Activated T-cell treated with anti-CD3 and anti-CD28 coated beads, Interleukin-2, amount 50 U/mL, for 72 hours (primary cell): ENCODE results near the gene RAPSN. TPM values are rescaled to one million over a fixed set of nuclear protein-coding genes. Genes with fewer than 3 reads are reported as not detected.

Experiments
- ATAC-seq, 2 donors: fragments of 150-1000 bp; cut with Tn5 transposase; replicated peaks in 1 of 2; 2 replicates each; pipeline ENCODE4 v1.10.0; 2021; ENCODE audit warnings: moderate library complexity in 2 of 2, mild to moderate bottlenecking in 1 of 2
- DNase-seq, 2 donors: peaks; one replicate each; pipeline ENCODE4 v3.0.0; 2021 to 2022; ENCODE audit warnings: mixed read lengths in 1 of 2
- H3K27ac Mint-ChIP-seq: one replicate; pipeline ENCODE4 v1.8.0; 2022; ENCODE audit warnings: mild to moderate bottlenecking, moderate library complexity, mixed read lengths
- H3K27me3 Mint-ChIP-seq: one replicate; pipeline ENCODE4 v1.8.0; 2022; ENCODE audit warnings: low read depth, mixed read lengths
- H3K36me3 Mint-ChIP-seq, 2 donors: one replicate each; pipeline ENCODE4 v1.8.0; 2022; ENCODE audit warnings: mixed read lengths in 2 of 2, mild to moderate bottlenecking in 1 of 2; ENCODE audit not compliant: insufficient read depth in 2 of 2
- H3K4me1 Mint-ChIP-seq: one replicate; pipeline ENCODE4 v1.8.0; 2022; ENCODE audit warnings: low read depth, mixed read lengths
- H3K4me3 Mint-ChIP-seq, 2 donors: one replicate each; pipeline ENCODE4 v1.8.0; 2022; ENCODE audit warnings: mild to moderate bottlenecking in 2 of 2, mixed read lengths in 2 of 2, moderate library complexity in 2 of 2
- H3K9me3 Mint-ChIP-seq, 2 donors: one replicate each; pipeline ENCODE4 v1.8.0; 2022; ENCODE audit warnings: mixed read lengths in 2 of 2
- total RNA-seq, 2 donors: library from RNA; stranded (reverse); gene quantifications; one replicate each; pipeline ENCODE4 v1.2.3, GENCODE V29; 2022

The RAPSN gene
- total RNA-seq, 2 donors from 2014 or later: 0.77 to 1.3 TPM

GRCh38 chr11:47415949-47416472 is 32.9 kb downstream of the RAPSN start:
- H3K9me3 Mint-ChIP-seq: no peaks in the 10 kb centered on the region
- DNase-seq: no peak
- no peak overlapping the region for H3K4me3 Mint-ChIP-seq
- no peaks in the 10 kb centered on the region for H3K27me3 Mint-ChIP-seq
- ATAC-seq: no peak
- no peak overlapping the region for H3K27ac Mint-ChIP-seq
- peaks cover 11% of the 10 kb centered on the region for H3K4me1 Mint-ChIP-seq
- peaks cover 4 to 20% of the 10 kb centered on the region in 2 donors for H3K36me3 Mint-ChIP-seq

- H3K9me3 Mint-ChIP-seq: no peaks in the 10 kb centered on the region
- no peak overlapping the region for H3K4me3 Mint-ChIP-seq
- H3K36me3 Mint-ChIP-seq: peaks cover 4 to 17% of the 10 kb centered on the region in 2 donors
- H3K4me1 Mint-ChIP-seq: peaks cover 11% of the 10 kb centered on the region
- H3K27ac Mint-ChIP-seq: no peak overlapping the region
- no peak for ATAC-seq
- no peaks in the 10 kb centered on the region for H3K27me3 Mint-ChIP-seq
- DNase-seq: no peak
Observed at GRCh38 chr11:47415091-47415854, 33.7 kb downstream of the RAPSN start.

DNA sequence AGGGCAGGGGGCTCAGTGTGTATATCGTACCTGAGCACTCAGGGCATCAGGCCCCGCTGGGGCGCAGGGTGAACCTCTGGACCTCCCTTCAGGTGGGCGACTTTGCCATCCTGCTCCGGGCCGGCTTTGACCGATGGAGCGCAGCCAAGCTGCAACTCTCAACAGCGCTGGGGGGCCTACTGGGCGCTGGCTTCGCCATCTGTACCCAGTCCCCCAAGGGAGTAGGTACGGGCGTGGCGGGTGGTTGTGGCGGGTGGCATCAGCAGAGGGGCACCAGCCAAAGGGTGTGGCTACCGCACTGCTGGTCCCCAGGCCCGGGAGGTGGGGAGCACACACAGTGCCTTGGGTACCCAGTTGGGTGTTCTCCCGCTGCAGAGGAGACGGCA is 34.3 kb downstream of the RAPSN start:
- Mint-ChIP-seq H3K4me1 (peaks cover 12% of the 10 kb centered on the region), H3K4me3 (no peak overlapping the region), H3K9me3 (no peaks in the 10 kb centered on the region), H3K27me3 (no peaks in the 10 kb centered on the region), H3K27ac (no peak overlapping the region), H3K36me3 (peaks cover 0 to 13% of the 10 kb centered on the region in 2 donors)
- ATAC-seq: no peak
- DNase-seq: no peak

GRCh38 chr11:47413908-47414684 is 34.8 kb downstream of the RAPSN start:
- Mint-ChIP-seq H3K27ac (no peak overlapping the region), H3K4me3 (no peak overlapping the region), H3K27me3 (no peaks in the 10 kb centered on the region), H3K4me1 (peaks cover 18% of the 10 kb centered on the region), H3K9me3 (no peaks in the 10 kb centered on the region), H3K36me3 (peaks cover 0 to 10% of the 10 kb centered on the region in 2 donors)
- ATAC-seq: peak in 1 of 2 donors; percentile 4
- no peak for DNase-seq

DNA sequence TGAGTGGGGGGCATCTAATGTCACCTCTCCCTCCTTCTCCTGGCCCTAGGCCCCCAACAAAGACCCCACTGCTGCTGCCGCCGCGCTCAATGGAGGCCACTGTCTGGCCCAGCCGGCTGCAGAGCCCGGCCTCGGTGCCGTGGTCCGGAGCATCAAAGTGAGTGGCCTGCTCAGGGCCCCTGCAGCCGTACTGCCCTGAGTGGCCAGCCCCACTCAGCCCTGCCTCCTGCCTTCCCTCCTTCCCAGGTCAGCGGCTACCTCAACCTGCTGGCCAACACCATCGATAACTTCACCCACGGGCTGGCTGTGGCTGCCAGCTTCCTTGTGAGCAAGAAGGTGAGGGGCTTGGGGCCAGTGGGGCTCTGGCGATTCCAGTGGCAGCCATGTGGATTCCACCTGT is 35.6 kb downstream of the RAPSN start:
- Mint-ChIP-seq H3K27ac (no peak overlapping the region), H3K4me1 (peaks cover 20% of the 10 kb centered on the region), H3K9me3 (no peaks in the 10 kb centered on the region), H3K36me3 (peaks cover 2 to 9% of the 10 kb centered on the region in 2 donors), H3K4me3 (no peak overlapping the region), H3K27me3 (no peaks in the 10 kb centered on the region)
- no peak for ATAC-seq
- DNase-seq: no peak

DNA sequence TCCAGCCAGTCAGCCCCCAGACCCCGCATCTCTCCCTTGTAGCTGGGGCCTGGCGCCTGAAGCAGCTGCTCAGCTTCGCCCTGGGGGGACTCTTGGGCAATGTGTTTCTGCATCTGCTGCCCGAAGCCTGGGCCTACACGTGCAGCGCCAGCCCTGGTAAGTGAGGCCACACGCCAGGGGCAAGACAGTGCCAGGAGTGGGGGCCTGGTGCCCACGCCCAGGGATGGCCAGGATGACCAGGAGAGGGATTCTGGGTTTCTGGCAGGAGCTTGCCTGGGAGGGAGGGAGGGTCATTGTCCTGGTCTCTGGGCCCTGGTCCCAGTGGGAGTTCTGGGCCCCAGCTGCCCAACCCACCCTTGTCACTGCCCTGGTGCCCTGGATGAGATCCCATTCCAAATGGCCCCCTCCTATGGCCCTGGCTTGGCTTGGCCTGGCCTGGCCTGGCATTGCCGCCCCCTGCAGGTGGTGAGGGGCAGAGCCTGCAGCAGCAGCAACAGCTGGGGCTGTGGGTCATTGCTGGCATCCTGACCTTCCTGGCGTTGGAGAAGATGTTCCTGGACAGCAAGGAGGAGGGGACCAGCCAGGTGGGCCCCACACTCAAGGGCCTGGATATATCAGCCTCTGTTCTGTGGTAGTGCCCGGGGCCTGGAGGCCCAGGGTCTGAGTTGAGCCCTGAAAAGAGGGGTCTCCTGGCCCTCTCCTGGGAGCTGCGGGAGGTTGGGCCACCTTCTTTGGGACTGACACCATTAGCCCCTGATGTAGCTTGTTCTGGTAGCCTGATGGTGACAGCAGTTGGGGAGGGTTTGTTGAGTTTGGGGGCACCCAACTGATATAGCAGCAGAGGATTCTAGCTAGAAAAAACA is 36.8 kb downstream of the RAPSN start:
- no peak for ATAC-seq
- Mint-ChIP-seq H3K27ac (no peak overlapping the region), H3K4me3 (no peak overlapping the region), H3K9me3 (no peaks in the 10 kb centered on the region), H3K4me1 (peaks cover 26% of the 10 kb centered on the region), H3K36me3 (peaks cover under 1 to 2% of the 10 kb centered on the region in 2 donors), H3K27me3 (no peaks in the 10 kb centered on the region)
- peak; percentile 71 for DNase-seq

DNA sequence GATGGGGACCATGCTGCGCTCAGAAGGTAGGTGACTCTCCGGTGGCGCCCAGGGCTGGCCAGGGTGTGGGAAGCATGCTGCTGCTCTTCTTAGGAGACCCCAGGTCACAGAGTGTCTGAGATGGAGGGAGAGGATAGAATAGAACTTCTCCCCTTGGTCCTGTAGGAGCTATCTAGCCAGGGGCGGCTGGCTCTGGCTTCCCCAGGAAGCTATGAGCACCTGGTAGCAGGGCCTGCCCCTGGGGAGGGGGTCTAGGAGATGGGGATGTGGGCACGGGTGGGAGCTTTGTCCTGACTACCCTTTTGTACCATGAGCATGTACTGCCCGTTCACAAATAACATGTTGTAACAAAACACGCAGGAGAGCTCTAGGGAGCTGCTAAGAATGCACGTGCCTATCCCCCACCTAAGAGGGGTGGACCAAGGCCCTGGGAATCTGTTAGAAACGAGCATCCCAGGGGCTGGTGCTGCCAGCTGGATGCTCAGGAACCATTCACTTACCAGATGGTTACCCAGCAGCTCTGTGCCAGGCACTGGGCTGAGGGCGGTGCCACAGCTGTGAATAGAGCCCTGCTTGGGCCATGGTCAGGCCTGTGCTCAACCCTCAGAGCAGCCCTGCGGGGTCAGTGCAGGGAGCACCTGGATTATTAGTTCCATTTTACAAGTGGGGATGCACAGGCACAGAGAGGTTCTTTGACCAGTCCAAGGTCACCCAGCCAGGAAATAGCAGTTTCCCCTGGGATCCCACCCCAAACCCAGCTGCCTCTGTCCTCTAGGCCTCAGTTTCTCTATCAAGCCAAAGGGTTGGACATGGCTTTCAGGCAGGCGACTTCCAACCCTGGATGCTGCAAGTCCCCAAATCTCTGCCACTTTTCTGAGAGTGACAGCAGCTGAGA is 38.3 kb downstream of the RAPSN start:
- no peak for ATAC-seq
- no peaks in the 10 kb centered on the region for H3K27me3 Mint-ChIP-seq
- DNase-seq: no peak
- no peak overlapping the region for H3K27ac Mint-ChIP-seq
- H3K9me3 Mint-ChIP-seq: no peaks in the 10 kb centered on the region
- H3K4me3 Mint-ChIP-seq: no peak overlapping the region
- peaks cover 0 to 2% of the 10 kb centered on the region in 2 donors for H3K36me3 Mint-ChIP-seq
- peaks cover 30% of the 10 kb centered on the region for H3K4me1 Mint-ChIP-seq

GRCh38 chr11:47409440-47410369 is 39.2 kb downstream of the RAPSN start:
- DNase-seq: no peak
- Mint-ChIP-seq H3K9me3 (no peaks in the 10 kb centered on the region), H3K27me3 (no peaks in the 10 kb centered on the region), H3K4me3 (peak overlapping the region; percentile 96 to 98), H3K4me1 (peaks cover 30% of the 10 kb centered on the region), H3K27ac (peak overlapping the region; percentile 96), H3K36me3 (peaks cover 0 to 2% of the 10 kb centered on the region in 2 donors)
- ATAC-seq: no peak

DNA sequence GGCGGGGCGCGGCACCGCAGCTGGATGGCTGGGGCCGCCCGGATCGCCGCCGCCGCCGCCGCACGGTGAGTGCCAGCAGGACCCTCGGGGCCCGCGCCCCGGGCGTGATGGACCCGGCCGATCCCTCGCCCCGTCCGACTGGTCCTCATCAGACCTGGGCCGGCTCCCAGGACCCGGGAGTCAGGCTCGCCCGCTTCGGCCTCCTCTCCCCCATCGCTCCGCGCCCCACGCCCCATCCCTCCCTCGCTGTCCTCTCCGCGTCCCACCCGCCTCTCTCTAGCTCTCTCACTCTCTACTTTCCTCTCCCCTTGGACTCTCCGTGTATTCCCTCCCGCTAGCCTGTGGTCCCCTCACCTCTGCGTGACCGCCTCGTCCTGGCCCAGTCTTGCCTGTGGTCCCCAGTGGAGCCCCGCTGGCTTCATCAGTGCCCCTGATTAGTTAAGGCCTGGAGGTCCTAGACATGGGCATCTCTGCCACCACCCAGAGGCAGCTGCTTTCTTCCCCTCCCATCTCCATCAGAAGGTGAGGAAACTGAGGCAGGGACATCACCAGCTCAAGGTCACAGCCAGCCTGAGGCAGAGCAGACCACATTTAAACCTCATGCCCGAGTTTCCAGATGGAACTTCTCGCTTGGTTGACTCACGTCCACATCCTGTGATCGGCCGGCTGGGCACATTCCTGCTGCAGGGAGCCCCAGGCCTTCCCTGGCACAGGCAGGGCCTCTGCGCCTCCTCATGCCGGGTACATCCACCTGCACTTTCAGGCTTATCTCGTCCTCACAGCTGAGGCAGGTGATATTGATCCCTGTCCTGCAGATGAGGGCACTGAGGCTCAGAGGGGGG is 40.1 kb downstream of the RAPSN start:
- Mint-ChIP-seq H3K27me3 (no peaks in the 10 kb centered on the region), H3K9me3 (no peaks in the 10 kb centered on the region), H3K4me3 (peak overlapping the region; percentile 96 to 98), H3K27ac (peak overlapping the region; percentile 96), H3K36me3 (peaks cover 0 to 2% of the 10 kb centered on the region in 2 donors), H3K4me1 (peaks cover 26% of the 10 kb centered on the region)
- ATAC-seq: no peak
- no peak for DNase-seq

GRCh38 chr11:47407746-47408590 is 41.0 kb downstream of the RAPSN start, which contains the start of gene SLC39A13:
SLC39A13 (plus strand) TSS chr11:47408590; CDS start chr11:47410095, 1,505 bp downstream.
- no peaks in the 10 kb centered on the region for H3K27me3 Mint-ChIP-seq
- H3K4me3 Mint-ChIP-seq: peak within 1 kb of the TSS; percentile 96 to 98
- ATAC-seq (peak; percentile 89), DNase-seq (peak; percentile 95 to 98)
- peak within 1 kb of the TSS; percentile 96 for H3K27ac Mint-ChIP-seq
- peaks cover 24% of the 10 kb centered on the region for H3K4me1 Mint-ChIP-seq
- H3K9me3 Mint-ChIP-seq: no peaks in the 10 kb centered on the region
- peaks cover 0 to 2% of the 10 kb centered on the region in 2 donors for H3K36me3 Mint-ChIP-seq
